Chondrocyte (in vitro differentiated cells): ENCODE data around the gene NHLRC4. TPM values are rescaled to one million over a fixed set of nuclear protein-coding genes. Genes with fewer than 3 reads are reported as not detected.

Source experiments
- DNase-seq: peaks from one replicate; pipeline ENCODE4 v3.0.0; 2021; ENCODE audit warnings: mixed read lengths, low spot score
- H3K27ac Mint-ChIP-seq: one replicate; pipeline ENCODE4 v1.8.0; 2021; ENCODE audit warnings: mild to moderate bottlenecking, moderate library complexity, mixed read lengths; ENCODE audit not compliant: unreplicated experiment
- H3K27me3 Mint-ChIP-seq: 2 replicates; pipeline ENCODE4 v1.8.0; 2021; ENCODE audit warnings: low read depth, mixed read lengths
- H3K36me3 Mint-ChIP-seq: 2 replicates; pipeline ENCODE4 v1.8.0; 2021; ENCODE audit warnings: low read depth, mixed read lengths
- H3K4me1 Mint-ChIP-seq: 2 replicates; pipeline ENCODE4 v1.8.0; 2021; ENCODE audit warnings: low read depth, mild to moderate bottlenecking, mixed read lengths
- H3K4me3 Mint-ChIP-seq: one replicate; pipeline ENCODE4 v1.8.0; 2021; ENCODE audit warnings: mild to moderate bottlenecking, moderate library complexity, mixed read lengths; ENCODE audit not compliant: unreplicated experiment
- H3K9me3 Mint-ChIP-seq: 2 replicates; pipeline ENCODE4 v1.8.0; 2021; ENCODE audit warnings: low read depth, mixed read lengths
- total RNA-seq: library from RNA; stranded (reverse); gene quantifications from 3 replicates; pipeline ENCODE4 v1.2.1, GENCODE V29; 2021
- TF ChIP-seq, protein P1 (sequence below): fragments of 200-600 bp; sonication (generic); IDR thresholded peaks from 2 replicates; pipeline ENCODE4 v1.5.0; 2021; ENCODE audit warnings: antibody characterized with exemption, mild to moderate bottlenecking, moderate library complexity

The NHLRC4 gene
- total RNA-seq, 1 donor from 2014 or later = not detected

DNA sequence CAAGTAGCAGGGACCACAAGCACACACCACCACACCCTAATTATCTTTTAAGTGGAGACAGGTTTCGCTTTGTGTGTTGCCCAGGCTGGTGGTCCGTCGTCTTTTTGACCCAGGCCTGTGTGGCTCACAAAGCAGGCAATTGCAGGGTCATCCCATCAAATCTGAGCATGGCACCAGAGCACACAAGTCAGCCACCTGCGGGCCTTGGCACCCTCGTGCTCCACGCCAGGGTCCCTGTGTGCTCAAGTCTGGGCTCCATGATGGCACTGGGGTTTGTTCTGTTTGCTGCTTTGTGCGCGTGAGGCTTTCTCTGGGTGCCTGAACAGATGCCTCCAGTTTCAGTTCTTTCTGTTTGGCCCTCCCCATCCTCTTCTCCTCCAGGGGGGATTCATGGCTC lies 41.7 kb upstream of the NHLRC4 start:
- Mint-ChIP-seq H3K4me1 (peaks cover 41% of the 10 kb centered on the region), H3K27ac (peak overlapping the region; percentile 99), H3K27me3 (no peaks in the 10 kb centered on the region), H3K9me3 (no peaks in the 10 kb centered on the region), H3K4me3 (peak overlapping the region; percentile 89), H3K36me3 (peaks cover 2% of the 10 kb centered on the region)
- TF ChIP-seq, protein P1, sequence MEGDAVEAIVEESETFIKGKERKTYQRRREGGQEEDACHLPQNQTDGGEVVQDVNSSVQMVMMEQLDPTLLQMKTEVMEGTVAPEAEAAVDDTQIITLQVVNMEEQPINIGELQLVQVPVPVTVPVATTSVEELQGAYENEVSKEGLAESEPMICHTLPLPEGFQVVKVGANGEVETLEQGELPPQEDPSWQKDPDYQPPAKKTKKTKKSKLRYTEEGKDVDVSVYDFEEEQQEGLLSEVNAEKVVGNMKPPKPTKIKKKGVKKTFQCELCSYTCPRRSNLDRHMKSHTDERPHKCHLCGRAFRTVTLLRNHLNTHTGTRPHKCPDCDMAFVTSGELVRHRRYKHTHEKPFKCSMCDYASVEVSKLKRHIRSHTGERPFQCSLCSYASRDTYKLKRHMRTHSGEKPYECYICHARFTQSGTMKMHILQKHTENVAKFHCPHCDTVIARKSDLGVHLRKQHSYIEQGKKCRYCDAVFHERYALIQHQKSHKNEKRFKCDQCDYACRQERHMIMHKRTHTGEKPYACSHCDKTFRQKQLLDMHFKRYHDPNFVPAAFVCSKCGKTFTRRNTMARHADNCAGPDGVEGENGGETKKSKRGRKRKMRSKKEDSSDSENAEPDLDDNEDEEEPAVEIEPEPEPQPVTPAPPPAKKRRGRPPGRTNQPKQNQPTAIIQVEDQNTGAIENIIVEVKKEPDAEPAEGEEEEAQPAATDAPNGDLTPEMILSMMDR = no peak
- no peak for DNase-seq

DNA sequence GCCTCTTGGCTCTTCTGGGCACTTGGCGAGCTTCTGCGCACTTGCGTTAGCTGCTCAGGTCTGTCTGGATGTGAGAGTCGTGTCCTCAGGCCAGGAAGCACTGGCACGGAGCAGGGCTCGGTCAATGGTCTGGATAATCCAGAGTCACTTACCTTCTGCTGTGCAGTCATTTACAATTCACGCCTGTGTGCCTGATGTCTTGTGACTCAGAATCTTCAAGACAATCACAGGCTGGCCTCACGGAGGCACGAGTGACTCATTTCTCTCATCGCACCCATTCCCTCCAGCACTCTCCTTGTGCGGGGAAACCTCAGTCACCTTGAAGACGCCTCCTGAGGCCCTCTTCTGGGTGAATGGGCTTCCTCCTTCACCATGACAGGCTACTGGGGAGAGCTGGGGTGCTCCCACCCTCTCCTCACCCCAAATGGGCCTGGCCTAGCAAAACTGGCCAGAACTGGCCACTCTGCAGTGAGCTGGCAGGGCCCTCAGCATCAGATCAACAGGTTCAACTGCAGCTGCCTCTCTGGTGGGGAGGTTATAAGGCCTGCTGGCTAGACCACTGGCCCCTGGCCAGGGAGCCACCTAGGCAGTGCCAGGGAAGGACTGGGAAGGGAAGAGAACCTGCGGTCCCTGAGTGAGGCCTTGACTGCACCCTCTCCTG lies 41.2 kb upstream of the NHLRC4 start:
- Mint-ChIP-seq H3K9me3 (no peaks in the 10 kb centered on the region), H3K27ac (peak overlapping the region; percentile 99), H3K4me3 (peak overlapping the region; percentile 89), H3K36me3 (peaks cover 2% of the 10 kb centered on the region), H3K4me1 (peaks cover 45% of the 10 kb centered on the region), H3K27me3 (no peaks in the 10 kb centered on the region)
- TF ChIP-seq, protein P1 = no peak
- DNase-seq = no peak

DNA sequence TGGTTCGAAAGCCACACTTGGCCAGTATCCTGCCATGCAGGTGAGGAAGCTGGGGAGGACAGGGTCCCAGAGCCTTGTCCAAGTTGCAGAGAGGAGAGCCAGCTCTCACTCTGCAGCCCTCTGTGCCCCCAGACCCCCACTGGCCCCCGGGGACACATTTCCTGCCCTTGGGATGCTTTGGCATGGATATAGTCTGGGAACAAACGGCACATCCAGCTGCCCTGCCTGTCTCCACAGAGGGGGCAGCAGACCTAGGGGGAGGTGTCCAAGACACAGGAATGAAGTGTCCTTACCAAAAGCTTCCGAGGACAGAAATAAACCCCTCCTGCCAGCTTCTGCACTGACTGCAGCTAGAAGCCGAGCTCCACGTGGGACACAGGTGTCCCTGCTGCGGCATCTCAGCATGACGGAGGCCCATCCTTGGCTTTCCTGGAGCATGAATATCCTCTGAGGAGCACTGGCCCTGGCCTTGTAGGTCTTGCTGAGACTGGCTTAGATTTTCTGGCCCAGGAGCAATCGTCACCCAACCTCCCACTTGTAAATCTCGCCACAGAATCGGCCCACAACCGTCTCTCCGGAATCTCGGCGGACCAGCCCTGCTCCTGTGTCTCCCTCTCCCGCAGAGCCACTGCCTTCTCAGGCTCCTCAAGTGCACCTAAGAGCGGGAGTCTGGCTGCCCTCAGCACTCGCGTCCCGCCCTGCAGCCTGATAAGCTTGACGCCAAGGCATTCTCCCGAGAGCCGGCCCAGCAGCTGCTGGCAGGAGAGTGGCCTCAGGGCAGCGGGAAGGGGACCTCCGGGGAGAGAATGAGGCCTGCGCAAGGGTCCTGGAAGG lies 40.4 kb upstream of the NHLRC4 start:
- H3K9me3 Mint-ChIP-seq = no peaks in the 10 kb centered on the region
- peaks cover 45% of the 10 kb centered on the region for H3K4me1 Mint-ChIP-seq
- H3K27ac Mint-ChIP-seq = peak overlapping the region; percentile 99
- no peaks in the 10 kb centered on the region for H3K27me3 Mint-ChIP-seq
- no peak for DNase-seq
- TF ChIP-seq, protein P1 = no peak
- peaks cover 2% of the 10 kb centered on the region for H3K36me3 Mint-ChIP-seq
- H3K4me3 Mint-ChIP-seq = peak overlapping the region; percentile 89

DNA sequence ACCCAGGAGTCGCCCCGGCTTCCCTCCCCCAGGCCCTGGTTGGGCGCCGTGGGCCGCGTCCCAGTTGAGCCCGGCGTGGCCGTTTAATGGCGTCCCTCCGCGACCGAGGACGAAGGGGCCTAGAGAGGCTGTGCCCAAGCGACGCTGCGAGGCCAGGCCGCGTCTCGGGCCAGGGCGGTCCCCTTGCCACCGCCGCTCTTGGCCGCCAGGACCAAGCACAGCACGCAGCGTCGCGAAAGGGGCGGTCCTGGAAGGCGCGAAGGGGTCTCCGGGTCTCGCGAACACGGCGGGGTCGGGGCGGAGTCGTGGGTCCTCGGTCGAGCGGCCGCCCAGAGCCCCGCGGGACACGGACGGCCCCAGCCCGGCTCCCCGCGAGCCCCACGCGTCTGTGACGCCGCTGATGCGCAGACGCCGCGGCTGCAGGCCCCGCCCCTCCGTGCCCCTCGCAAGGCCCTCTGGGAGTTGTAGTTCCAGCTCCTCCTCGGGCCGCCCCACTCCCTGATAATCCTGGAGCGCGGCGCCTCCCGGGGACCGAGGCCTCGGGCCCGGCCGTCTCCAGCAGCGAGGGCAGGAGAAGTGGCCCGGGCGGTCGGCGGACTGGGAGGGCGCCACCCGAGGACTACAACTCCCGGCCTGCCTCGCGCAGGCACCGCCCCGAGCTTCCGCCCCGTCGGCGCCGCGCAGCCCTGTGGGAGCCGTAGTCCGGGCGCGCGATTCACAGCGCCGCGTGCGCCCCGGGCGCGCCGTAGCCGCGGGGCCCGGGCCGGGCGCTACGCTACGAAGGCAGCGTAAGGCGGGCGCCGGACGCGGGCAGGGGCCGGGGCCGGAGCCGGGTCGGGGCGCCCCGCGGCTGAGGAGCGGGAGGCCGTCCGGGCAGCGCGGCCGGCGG lies 39.5 kb upstream of the NHLRC4 start, which contains the start of gene CAPN15:
CAPN15 (plus strand) TSS at position 698 of the 889 bp plus-strand sequence. CDS start 19,127 bp downstream, outside the sequence.
- Mint-ChIP-seq H3K36me3 (peaks cover 2% of the 10 kb centered on the region), H3K9me3 (no peaks in the 10 kb centered on the region), H3K27ac (peak within 1 kb of the TSS; percentile 99), H3K4me3 (peak within 1 kb of the TSS; percentile 89), H3K4me1 (peaks cover 45% of the 10 kb centered on the region), H3K27me3 (no peaks in the 10 kb centered on the region)
- TF ChIP-seq, protein P1 = peak; percentile 64
- no peak for DNase-seq
